ENCODE data around the gene FBXO10.
"Not testable (repeated sequence)": the region's sequence is repeated elsewhere in the genome, so short reads cannot be mapped to it uniquely, and the experiment has no call there.

Gene FBXO10

DNA sequence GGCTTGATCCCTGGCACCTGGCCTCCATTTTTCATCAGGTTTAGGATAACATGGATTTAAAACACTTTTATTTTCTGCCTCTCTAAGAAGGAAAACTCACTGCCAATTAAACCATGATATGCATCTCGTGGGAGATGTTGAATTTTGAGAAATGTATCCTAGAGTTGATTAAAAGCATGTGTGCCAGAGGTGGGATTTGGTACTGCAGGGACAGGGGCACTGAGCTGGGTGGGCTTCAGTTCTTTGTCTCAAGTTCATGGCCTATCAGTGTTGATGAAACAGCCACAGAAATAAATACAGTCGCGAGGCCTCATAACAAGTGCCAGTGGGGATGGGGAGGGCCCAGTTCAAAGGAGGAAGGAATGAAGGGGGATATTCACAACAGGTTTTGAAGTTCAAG lies 55.5 kb downstream of the FBXO10 start:
- H3K27ac ChIP-seq: no peak overlapping the region
- no peak for DNase-seq (ENCODE audit: low read depth, low spot score)

DNA sequence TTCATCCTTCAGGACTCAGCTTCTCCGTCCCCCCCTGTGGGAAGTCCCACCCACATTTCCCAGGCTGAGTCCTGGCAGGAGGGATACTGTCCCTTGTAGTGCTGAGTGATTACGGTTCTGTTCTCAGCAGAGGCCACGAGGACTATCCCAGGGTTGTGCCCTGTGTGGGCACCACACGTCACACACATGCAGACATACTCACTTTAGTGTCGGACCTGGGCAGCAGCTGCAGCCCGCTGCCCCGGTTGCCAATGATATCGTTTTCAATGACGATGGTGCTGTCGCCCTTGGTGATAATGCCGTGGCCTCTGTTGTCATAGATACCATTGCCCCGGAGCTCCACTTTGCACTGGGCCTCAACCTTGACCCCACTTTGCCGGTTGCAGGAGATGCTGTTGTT lies 58.3 kb downstream of the FBXO10 start:
- H3K27ac ChIP-seq: no peak overlapping the region
- DNase-seq (ENCODE audit: low read depth, low spot score): no peak

DNA sequence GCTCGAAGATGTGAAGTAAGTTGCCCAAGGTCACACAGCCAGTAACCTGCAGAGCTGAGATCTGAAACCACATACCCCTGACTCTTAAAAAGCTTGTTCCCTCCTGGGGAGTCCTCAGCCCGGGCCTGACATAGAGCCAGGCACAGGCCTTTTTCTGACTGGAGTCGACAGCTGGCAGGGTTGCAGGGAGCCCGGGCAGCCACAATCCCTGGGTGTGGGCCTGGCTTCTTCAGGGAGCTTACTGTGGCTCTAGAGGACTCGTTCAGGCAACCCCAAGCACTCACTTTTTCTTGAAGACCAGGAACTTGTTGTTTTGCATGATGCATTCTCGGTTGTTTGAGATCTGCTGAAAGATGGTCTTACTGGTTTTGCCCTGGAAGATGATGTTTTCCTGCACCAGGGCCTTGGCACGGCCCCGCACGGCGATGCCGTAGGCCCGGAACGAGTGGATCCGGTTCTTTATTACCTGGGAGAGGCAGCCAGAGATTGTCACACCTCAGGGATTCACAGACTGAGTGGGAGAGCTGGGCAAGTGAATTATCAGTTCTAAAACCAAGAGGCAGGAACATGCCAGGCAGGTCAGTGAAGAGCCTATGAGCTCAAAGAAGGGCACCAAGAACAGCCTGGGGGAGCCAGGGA lies 60.4 kb downstream of the FBXO10 start:
- no peak overlapping the region for H3K27ac ChIP-seq

DNA sequence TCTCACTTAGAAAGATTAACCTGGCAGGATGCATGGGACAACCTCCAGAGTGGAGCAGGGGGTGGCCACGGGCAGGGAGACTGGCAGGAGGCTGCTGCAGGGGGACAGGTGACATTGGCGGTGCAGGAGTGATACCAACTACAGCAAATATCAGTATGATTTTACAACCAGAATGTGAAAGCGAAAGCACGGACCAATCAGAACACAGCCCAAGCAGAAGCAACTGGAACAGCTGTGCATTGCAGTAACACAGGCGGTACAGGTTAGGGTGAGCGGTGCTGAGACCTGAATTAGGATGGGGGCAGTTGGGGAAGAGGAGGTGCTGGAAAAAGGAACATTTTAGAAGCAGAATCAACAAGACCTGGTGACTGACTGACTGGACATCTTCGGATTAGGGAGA lies 61.2 kb downstream of the FBXO10 start:
- H3K27ac ChIP-seq: no peak overlapping the region
- DNase-seq (ENCODE audit: low read depth, low spot score): no peak

More for the DNA sequence above, 60.4 kb downstream of the FBXO10 start:
- no peak for DNase-seq (ENCODE audit: low read depth, low spot score)

DNA sequence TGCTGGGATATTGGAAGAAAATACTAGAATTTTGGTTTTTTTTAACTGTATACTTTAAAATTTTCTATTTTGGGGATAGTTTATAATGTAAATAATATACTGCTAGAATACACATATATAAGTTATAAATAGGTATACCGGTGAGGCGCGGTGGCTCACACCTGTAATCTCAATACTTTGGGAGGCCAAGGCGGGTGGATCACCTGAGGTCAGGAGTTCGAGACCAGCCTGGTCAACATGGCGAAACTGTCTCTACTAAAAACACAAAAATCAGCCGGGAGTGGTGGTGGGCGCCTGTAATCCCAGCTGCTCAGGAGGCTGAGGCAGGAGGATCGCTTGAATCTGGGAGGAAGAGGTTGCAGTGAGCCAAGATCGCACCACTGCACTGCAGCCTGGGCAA lies 61.8 kb downstream of the FBXO10 start:
- not testable (repeated sequence) for DNase-seq (ENCODE audit: low read depth, low spot score); H3K27ac ChIP-seq

DNA sequence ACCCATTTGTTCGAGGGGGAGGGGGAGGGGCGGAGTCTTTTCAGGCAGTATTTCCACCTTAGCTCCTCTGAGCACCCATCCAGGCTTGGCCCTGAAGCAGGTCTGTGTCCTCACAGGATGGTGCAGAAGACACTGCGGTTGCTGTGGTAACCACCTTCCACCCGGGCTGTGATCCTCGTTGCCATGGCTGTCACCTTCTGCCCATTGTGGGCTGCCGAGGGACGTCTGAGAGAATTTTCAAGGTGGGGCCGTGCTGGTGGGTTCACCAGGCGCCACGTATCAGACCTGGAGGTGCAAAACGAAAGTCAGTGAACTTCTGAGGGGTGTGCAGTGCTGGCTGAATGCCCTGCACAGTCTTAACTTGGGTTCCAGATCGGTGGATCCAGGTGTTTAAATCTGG lies 63.7 kb downstream of the FBXO10 start:
- H3K27ac ChIP-seq: no peak overlapping the region
- DNase-seq (ENCODE audit: low read depth, low spot score): no peak

DNA sequence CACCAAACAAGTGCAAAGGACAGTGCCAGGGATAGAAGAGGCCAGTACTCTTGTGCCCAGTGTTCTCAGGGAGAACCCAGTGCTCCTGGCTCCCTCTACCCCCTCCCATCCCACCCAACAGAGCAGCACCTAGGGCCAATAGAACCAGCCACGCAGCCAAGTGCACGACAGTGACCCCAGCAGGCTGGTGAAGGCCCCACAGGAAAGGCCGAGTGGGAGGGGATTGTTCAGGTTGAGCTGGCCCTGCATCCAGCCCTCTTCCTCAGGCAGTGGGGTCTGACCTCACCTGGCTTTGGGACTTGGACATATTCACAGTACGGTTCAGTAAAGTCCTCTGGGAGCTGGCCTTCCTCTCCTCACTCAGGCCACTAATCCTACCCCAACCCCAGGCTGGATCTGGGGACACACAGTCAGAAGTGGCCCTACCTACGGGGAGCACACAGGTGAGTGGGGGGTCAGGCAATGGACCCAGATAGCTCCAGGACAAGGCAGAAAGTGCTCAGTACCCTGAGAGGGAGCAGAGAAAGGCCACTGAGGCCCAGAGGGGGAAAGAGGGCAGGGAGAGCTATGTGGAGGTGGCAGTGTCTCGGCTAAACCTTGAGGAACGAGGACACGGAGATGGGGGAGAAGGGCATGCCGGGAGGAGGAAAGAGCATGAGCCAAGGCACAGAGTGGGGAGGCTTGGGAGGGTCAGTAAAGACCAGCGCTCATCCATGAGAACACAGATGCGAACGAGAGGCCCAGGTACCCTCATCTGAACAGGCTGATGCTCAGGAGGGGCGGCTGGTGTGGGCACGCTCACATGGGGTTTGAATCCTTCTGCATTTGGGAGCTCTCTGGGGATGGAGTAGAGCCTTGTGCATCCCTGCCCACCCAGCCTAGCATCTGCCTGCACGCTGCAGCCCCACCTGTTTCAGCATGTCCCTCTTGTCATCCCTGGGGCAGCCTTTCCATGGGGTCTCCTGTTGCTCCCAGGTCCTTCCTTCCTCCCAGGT lies 64.9 kb downstream of the FBXO10 start:
- DNase-seq (ENCODE audit: low read depth, low spot score): no peak
- no peak overlapping the region for H3K27ac ChIP-seq

DNA sequence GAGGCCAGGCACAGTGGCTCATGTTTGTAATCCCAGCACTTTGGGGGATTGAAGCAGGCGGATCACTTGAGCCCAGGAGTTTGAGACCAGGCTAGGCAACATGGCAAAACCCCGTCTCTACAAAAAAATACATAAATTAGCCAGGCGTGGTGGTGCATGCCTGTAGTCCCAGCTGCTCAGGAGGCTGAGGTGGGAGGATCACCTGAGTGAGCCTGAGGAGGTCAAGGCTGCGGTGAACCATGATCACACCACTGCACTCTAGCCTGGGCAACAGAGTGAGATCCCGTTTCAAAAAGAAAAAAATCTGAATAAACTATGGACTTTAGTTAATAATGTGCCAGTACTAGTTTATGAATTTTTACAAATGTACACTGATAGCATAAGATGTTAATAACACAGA lies 66.1 kb downstream of the FBXO10 start:
- not testable (repeated sequence) for H3K27ac ChIP-seq; DNase-seq (ENCODE audit: low read depth, low spot score)

DNA sequence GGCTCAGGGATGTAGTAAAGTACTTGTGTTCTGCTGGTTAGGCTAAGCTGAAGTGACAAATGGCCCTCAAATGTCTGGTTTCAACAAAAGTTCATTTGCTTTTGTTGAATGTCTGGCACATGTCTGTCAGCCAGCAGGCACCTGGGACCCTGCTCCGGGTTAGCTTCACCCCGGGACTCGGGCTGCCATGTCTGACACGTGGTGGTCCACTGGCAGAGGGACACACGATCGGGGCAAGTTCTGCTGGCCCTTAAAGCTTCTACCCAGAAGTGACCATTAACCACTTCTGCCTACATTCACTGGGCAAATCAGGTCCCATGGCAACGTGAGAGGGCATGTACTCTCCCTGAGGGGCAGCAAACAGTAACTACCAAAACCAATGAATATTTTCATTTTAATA lies 66.6 kb downstream of the FBXO10 start:
- DNase-seq (ENCODE audit: low read depth, low spot score): no peak
- H3K27ac ChIP-seq: no peak overlapping the region

DNA sequence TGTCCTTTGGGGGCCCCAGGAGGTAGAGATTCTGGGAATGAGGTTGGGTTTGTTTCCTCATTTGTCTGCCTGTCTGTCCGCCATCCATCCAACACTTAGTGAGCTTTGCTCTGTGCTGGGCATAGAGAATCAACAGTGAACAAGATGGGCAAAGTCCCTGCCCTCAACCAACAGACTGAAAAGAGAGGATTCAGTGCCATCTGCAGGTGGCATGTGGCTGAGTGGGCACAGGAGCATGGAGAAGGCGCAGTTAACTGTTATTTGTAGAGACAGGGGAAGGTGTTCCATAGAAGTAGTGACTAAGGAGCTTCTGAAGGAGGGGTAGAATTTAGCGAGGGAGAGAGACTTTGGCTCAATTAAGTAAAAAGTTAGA lies 67.4 kb downstream of the FBXO10 start:
- H3K27ac ChIP-seq: no peak overlapping the region
- no peak for DNase-seq (ENCODE audit: low read depth, low spot score)

DNA sequence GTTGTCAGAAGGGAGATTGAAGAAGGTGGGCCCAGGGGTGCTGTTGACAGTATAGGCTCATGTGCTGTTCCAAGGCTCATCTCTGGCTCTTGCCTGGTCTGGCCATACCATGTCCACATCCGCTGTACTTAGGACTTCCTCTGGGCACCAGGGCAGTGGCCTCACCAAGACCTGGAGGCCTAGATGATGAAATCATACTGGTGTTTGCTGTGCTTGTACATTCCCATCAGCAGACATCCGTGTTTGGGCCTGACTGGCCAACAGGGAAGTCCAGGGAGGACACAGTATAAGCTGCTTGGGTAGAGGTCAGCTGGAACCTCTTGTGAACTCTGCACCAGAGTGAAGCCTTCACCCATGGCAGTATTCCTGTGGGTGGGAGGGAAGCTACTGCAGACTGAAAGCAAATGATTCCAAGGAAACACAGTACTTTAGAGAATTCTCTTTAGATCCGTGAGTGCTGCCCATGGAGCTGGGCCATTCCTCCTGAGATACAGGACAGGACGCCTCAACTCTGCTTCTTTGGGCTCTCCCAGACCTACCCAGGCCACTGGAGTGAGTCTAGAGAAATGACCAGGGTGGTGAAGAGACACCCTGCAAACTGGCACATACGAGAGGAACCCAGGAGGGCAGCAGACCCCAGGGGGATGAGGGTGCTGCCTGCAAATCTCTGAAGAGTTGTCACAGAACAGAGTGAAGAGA lies 67.9 kb downstream of the FBXO10 start:
- DNase-seq (ENCODE audit: low read depth, low spot score): no peak

DNA sequence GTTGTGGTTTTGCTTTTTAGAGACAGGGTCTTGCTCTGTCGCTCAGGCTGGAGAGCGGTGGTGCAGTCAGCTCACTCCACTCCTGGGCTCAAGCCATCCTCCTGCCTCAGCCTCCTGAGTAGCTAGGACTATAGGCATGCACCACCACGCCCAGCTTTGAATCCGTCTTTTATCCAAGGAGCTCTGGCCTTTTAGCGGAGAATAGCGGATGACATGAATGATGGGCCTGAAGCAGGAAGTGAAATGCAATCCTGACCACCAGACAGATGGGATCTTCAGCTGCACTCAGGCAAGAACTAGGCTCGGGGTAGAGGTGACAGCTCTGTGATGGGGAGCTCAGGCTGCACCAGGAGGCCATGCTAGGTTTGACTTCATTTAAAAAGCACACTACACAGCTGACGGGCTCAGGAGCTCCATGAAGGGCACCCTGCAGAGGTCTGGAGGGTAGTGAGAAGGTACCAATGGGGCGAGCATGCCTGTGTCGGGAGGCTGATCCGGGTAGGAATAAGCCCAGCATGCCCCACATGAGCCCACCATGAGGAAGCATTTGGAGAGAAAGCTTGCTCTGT lies 68.5 kb downstream of the FBXO10 start:
- DNase-seq (ENCODE audit: low read depth, low spot score): no peak
- no peak overlapping the region for H3K27ac ChIP-seq

More for the DNA sequence above, 67.9 kb downstream of the FBXO10 start:
- H3K27ac ChIP-seq: no peak overlapping the region

DNA sequence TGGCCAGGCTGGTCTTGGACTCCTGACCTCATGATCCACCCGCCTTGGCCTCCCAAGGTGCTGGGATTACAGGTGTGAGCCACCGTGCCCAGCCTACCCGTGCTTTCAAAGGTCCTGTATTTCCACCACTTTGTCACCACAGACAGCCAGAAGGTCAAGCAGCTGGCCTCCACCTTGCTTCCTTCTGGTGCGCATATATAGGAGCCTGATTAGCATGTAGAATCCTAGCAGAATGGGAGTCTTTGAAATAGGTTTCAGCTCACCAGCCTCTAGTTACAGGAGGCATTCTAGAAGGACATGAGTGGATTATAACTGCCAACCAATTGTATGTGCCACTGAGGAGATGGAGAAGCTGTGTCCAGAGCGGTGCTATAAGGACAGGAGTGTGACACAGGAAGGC lies 71.6 kb downstream of the FBXO10 start:
- DNase-seq (ENCODE audit: low read depth, low spot score): no peak
- H3K27ac ChIP-seq: no peak overlapping the region

DNA sequence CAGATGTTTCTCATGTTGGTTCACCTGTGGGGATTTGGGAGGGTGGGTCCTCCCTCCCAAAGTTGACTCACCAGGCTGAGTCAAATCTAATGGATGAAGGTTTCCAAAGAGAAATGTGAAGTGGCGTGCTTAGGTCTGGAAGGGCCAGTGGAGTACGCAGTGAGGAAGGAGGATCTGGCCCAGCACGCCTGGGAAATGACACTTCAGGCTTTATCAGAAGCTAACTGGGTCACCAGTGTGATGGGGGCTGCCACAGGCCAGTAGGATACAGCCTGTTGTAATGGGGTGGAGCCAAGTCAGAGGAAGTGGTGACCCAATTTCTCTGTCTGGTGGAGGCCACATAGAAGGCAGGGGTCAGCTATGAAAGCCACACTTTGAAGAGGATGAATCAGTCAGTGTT lies 72.4 kb downstream of the FBXO10 start:
- no peak for DNase-seq (ENCODE audit: low read depth, low spot score)
- H3K27ac ChIP-seq: no peak overlapping the region

DNA sequence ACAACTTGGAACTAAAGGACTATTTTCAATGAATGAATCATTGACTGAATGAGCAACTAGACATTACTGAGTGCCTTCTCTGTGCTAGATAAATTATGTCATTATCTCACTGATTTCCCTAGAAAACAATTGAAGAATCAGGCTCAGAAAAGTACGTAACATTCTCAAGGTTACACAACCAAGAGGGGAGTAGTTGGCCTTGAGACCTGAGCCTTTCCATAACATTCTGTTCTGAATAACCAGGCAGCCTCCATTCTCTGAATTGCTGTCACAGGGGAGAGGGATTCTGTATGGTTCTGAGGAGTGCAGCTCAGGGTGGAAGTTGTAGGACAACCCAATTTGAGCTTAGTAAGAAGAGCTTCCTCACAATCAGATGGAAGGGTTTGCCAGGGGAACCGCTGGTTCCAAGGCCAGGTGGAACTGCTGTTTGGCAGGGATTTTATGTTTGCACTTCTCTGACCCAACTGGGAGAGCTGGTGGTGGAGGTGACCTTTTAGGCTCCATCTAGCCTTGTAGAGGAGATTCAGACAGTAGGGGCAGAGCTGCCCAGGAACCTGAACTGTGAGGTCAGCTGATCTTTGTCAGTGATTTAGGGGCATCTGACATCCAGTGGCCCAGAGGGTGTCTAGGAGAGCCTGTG lies 74.1 kb downstream of the FBXO10 start:
- DNase-seq (ENCODE audit: low read depth, low spot score): no peak
- H3K27ac ChIP-seq: no peak overlapping the region

DNA sequence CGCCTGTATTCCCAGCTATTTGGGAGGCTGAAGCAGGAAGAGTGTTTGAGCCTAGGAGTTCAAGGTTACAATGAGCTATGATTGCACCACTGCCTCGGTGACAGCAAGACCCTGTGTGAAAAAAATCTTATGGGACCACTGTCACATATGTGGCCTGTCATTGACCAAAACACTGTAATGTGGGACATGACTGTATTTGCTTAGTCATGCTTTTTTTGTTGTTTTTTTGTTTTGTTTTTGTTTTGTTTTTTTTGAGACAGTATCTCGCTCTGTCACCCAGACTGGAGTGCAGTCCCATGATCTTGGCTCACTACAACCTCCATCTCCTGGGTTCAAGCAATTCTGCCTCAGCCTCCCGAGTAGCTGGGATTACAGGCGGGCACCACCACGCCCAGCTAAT lies 76.9 kb downstream of the FBXO10 start:
- no peak for DNase-seq (ENCODE audit: low read depth, low spot score)
- no peak overlapping the region for H3K27ac ChIP-seq

DNA sequence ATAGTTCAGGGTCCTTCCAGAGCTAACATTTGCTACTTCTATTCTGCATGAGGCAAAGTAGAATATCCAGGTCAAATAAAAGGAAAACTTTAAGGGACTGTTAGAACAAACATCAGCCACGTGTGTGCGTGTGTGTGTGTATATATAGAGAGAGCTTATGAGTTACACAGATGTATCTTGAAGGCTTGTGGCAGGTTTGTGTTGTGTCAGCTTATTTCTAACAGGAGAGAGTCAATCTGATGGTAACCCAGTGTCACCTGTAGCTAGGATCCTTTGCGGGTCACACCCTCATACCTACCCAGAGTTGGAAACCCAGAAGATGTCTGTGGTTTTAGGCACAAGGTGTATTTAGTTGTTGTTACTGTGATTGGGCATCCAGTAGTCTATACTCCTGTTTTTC lies 77.7 kb downstream of the FBXO10 start:
- H3K27ac ChIP-seq: no peak overlapping the region
- DNase-seq (ENCODE audit: low read depth, low spot score): no peak

DNA sequence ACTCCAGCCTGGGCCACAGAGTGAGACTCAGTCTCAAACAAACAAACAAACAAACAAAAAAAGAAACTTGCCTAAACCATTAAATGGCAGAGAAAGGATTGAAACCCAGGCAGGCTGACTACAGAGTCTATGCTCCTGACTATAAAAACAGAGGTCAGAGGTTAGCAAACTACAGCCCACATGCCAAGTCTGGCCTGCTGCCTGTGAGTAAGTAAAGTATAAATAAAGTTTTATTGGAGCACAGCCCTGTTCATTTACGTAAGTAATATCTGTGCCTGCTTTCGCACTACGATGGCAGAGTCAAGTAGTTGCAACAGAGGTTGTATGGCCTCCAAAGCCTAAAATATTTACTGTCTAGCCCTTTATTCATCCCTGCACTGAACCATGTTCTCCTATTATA lies 78.9 kb downstream of the FBXO10 start:
- no peak for DNase-seq (ENCODE audit: low read depth, low spot score)
- no peak overlapping the region for H3K27ac ChIP-seq

DNA sequence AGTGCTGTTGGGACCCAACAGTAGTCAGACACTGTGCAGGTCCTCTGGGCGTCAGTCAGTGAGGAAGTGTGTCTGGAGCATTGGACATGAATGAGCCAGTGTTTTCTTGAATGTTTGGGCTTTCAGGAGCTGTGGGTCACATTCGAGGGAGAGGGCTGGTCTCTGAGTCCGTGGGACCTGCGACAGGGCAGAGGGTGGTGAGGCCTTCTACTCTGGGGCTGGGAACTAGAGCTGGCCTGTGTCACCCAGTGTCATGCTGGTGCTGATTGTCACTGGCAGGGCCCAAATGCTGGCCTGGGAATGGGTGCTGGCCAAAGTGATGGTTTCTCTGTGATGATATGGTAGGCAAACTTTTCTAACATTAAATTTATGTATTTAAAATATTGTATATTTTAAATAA lies 80.2 kb downstream of the FBXO10 start:
- no peak for DNase-seq (ENCODE audit: low read depth, low spot score)
- H3K27ac ChIP-seq: no peak overlapping the region

DNA sequence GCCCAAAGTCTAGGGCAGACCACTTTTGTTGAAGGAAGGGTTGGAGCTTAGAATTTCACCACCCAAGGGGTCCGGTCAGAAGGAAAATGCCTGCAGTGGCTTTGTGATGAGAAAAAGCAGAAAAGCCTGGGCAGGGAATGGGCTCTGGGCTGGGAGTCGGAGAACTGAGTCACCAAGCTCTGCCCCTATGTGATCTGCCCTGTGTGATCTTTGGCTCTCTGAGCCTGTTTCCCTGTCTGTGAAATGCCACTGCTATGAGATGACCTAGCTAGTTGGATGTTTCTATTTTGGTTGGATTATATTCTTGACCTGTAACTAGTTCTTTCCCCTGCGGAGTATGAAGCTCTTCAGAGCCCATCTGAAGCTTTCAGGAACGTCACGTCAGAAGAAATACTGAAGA lies 80.6 kb downstream of the FBXO10 start:
- DNase-seq (ENCODE audit: low read depth, low spot score): no peak
- no peak overlapping the region for H3K27ac ChIP-seq

Data from epithelial cell of prostate (primary cell).